CD14-positive monocyte (primary cell): Measurements from ENCODE around the gene NGLY1. TPM values are rescaled to one million over a fixed set of nuclear protein-coding genes. Genes with fewer than 3 reads are reported as not detected.

Experiments used
- DNase-seq, 3 donors: peaks; one replicate each; pipeline ENCODE4 v3.0.0-alpha.2; 2011 to 2022
- H2AFZ ChIP-seq: 2 replicates; pipeline ENCODE4 v1.6.0; 2012; ENCODE audit warnings: mild to moderate bottlenecking, low read depth, low read length, inconsistent platforms; ENCODE audit not compliant: insufficient read depth, poor library complexity, severe bottlenecking
- H3K27ac ChIP-seq, 2 donors: 1 replicate in 1 of 2; 2 replicates in 1 of 2; pipeline ENCODE4 v1.5.1; 2012 to 2013; ENCODE audit warnings: low read length in 2 of 2, control low read depth in 1 of 2, inconsistent platforms in 1 of 2, low read depth in 1 of 2, mild to moderate bottlenecking in 1 of 2
- H3K27me3 ChIP-seq, 2 donors: one replicate each; pipeline versions ENCODE4 v1.6.0 to v1.6.1; 2011 to 2013; ENCODE audit warnings: low read length in 2 of 2; ENCODE audit not compliant: control insufficient read depth in 2 of 2, insufficient read depth in 2 of 2
- H3K36me3 ChIP-seq, 2 donors: replicated peaks in 1 of 2; 1 replicate in 1 of 2; 2 replicates in 1 of 2; pipeline versions ENCODE4 v1.5.1 to v1.6.1; 2012 to 2013; ENCODE audit warnings: low read length in 2 of 2, control low read depth in 1 of 2, inconsistent platforms in 1 of 2, mild to moderate bottlenecking in 1 of 2; ENCODE audit not compliant: insufficient read depth in 2 of 2, control insufficient read depth in 1 of 2
- H3K4me1 ChIP-seq, 2 donors: 1 replicate in 1 of 2; 2 replicates in 1 of 2; pipeline versions ENCODE4 v1.5.1 to v1.6.1; 2012 to 2013; ENCODE audit warnings: low read length in 2 of 2, control low read depth in 1 of 2, inconsistent platforms in 1 of 2, mild to moderate bottlenecking in 1 of 2, moderate library complexity in 1 of 2; ENCODE audit not compliant: insufficient read depth in 2 of 2, control insufficient read depth in 1 of 2
- H3K4me2 ChIP-seq: replicated peaks from 2 replicates; pipeline ENCODE3; 2012; ENCODE audit warnings: low read length, moderate library complexity, mild to moderate bottlenecking; ENCODE audit not compliant: poor library complexity, severe bottlenecking; ENCODE audit errors: extremely low read depth
- H3K4me3 ChIP-seq, 3 experiments: fragments of 200-600 bp in 1 of 3; sonication (generic) in 1 of 3; replicated peaks in 1 of 3; 1 replicate in 2 of 3; 2 replicates in 1 of 3; pipeline ENCODE4 v1.5.1; 2011 to 2013; ENCODE audit warnings: low read length in 3 of 3, mild to moderate bottlenecking in 3 of 3, control low read depth in 2 of 3, low read depth in 2 of 3, inconsistent platforms in 1 of 3, moderate library complexity in 1 of 3
- H3K79me2 ChIP-seq: 2 replicates; pipeline ENCODE4 v1.6.0; 2012; ENCODE audit warnings: mild to moderate bottlenecking, control low read depth, inconsistent platforms, low read length, moderate library complexity; ENCODE audit not compliant: insufficient read depth
- H3K9ac ChIP-seq: 2 replicates; pipeline ENCODE4 v1.6.0; 2017; ENCODE audit warnings: low read length, mild to moderate bottlenecking; ENCODE audit not compliant: insufficient read depth, poor library complexity, severe bottlenecking
- H3K9me3 ChIP-seq, 2 donors: replicated peaks in 1 of 2; 1 replicate in 1 of 2; 2 replicates in 1 of 2; pipeline versions ENCODE4 v1.5.1 to v1.6.1; 2012 to 2013; ENCODE audit warnings: low read length in 2 of 2, control low read depth in 1 of 2; ENCODE audit not compliant: control insufficient read depth in 1 of 2, insufficient read depth in 1 of 2
- H4K20me1 ChIP-seq: 2 replicates; pipeline ENCODE4 v1.6.0; 2012; ENCODE audit warnings: mild to moderate bottlenecking, low read length, control low read depth, moderate library complexity; ENCODE audit not compliant: insufficient read depth
- H3K27ac Mint-ChIP-seq, 7 donors: one replicate each; pipeline ENCODE4 v1.8.0; 2020; ENCODE audit warnings: mild to moderate bottlenecking in 7 of 7, mixed read lengths in 7 of 7, moderate library complexity in 6 of 7, inconsistent platforms in 2 of 7
- H3K27me3 Mint-ChIP-seq, 3 donors: one replicate each; pipeline ENCODE4 v1.8.0; 2021 to 2022; ENCODE audit warnings: low read depth in 3 of 3, mild to moderate bottlenecking in 3 of 3, mixed read lengths in 3 of 3, moderate library complexity in 3 of 3, inconsistent platforms in 1 of 3
- H3K36me3 Mint-ChIP-seq, 2 donors: one replicate each; pipeline ENCODE4 v1.8.0; 2020; ENCODE audit warnings: mixed read lengths in 2 of 2, inconsistent platforms in 1 of 2, mild to moderate bottlenecking in 1 of 2
- H3K4me1 Mint-ChIP-seq: one replicate; pipeline ENCODE4 v1.8.0; 2020; ENCODE audit warnings: mild to moderate bottlenecking, mixed read lengths
- H3K4me3 Mint-ChIP-seq, 2 donors: one replicate each; pipeline ENCODE4 v1.8.0; 2020; ENCODE audit warnings: mild to moderate bottlenecking in 2 of 2, mixed read lengths in 2 of 2, moderate library complexity in 1 of 2
- H3K9me3 Mint-ChIP-seq, 7 donors: one replicate each; pipeline ENCODE4 v1.8.0; 2020 to 2022; ENCODE audit warnings: mixed read lengths in 7 of 7, mild to moderate bottlenecking in 6 of 7, moderate library complexity in 6 of 7, inconsistent platforms in 2 of 7
- WGBS: methylation state at CpG from one replicate; pipeline ENCODE4 v1.1.5; 2013; ENCODE audit warnings: missing lambda C conversion rate; ENCODE audit not compliant: insufficient coverage; 5-methylcytosine and 5-hydroxymethylcytosine counted together
- intact Hi-C, 2 donors: fragments of 100-400 bp; cut with micrococcal nuclease; formaldehyde crosslinking; loops; one replicate each; pipeline versions ENCODE4 v1.15.0 to v1.15.1; 2023
- polyA plus RNA-seq, 3 donors: library from polyadenylated mRNA; depleted of rRNA in 1 of 3; unstranded in 2 of 3; stranded (reverse) in 1 of 3; fragments of 300-500 nt in 2 of 3; fragments of >200 nt in 1 of 3; fragmentation: Illumina TruSeq in 2 of 3; gene quantifications; 1 replicate in 2 of 3; 2 replicates in 1 of 3; pipeline ENCODE4 v1.2.3, GENCODE V29; 2012 to 2021
- TF ChIP-seq, protein P1 (sequence below): fragments of 200-600 bp; IDR thresholded peaks from one replicate; pipeline ENCODE4 v1.8.0; 2022; ENCODE audit warnings: antibody characterized with exemption, mild to moderate bottlenecking

Gene NGLY1
- polyA plus RNA-seq, 3 donors: 11.4 to 33.4 (median 29.6) TPM

DNA sequence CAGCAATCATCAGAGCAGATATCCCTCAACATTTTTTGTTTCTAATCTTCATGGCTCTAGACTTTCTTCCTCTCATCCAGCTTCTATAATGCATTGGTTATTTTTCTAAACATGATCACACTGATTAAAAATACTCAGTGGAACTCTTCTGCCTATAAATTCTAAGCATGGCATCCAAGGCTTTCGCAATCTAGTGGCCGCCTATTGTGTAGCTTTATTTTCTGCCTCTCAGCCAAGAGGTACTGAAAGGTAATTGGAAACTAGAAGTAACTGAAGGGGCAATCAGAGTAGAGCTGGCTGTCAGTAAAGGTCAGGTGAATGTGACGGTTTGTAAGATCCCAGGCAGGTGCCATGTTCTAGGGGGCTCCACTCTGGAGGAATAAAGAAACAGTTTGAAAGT lies 40.1 kb upstream of the NGLY1 start:
- intact Hi-C loops: no loop called here
- 75% methylated on average over 3 of the region's 3 CpGs for WGBS
- H3K27me3 ChIP-seq: no peaks in the 10 kb centered on the region
- H3K4me2 ChIP-seq: no peak overlapping the region
- Mint-ChIP-seq H3K4me1 (peaks cover 1% of the 10 kb centered on the region), H3K4me3 (no peak overlapping the region), H3K27ac (no peak overlapping the region), H3K9me3 (no peaks in the 10 kb centered on the region), H3K27me3 (peaks cover 0 to 4% (median 2%) of the 10 kb centered on the region in 3 donors), H3K36me3 (no peaks in the 10 kb centered on the region)
- no peak overlapping the region for H3K4me3 ChIP-seq
- TF ChIP-seq, protein P1, sequence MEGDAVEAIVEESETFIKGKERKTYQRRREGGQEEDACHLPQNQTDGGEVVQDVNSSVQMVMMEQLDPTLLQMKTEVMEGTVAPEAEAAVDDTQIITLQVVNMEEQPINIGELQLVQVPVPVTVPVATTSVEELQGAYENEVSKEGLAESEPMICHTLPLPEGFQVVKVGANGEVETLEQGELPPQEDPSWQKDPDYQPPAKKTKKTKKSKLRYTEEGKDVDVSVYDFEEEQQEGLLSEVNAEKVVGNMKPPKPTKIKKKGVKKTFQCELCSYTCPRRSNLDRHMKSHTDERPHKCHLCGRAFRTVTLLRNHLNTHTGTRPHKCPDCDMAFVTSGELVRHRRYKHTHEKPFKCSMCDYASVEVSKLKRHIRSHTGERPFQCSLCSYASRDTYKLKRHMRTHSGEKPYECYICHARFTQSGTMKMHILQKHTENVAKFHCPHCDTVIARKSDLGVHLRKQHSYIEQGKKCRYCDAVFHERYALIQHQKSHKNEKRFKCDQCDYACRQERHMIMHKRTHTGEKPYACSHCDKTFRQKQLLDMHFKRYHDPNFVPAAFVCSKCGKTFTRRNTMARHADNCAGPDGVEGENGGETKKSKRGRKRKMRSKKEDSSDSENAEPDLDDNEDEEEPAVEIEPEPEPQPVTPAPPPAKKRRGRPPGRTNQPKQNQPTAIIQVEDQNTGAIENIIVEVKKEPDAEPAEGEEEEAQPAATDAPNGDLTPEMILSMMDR: no peak
- H4K20me1 ChIP-seq: no peaks in the 10 kb centered on the region
- no peaks in the 10 kb centered on the region for H3K36me3 ChIP-seq
- no peak overlapping the region for H3K27ac ChIP-seq
- H3K79me2 ChIP-seq: no peaks in the 10 kb centered on the region
- H3K9me3 ChIP-seq: no peaks in the 10 kb centered on the region
- no peak overlapping the region for H3K9ac ChIP-seq
- DNase-seq: no peak
- no peaks in the 10 kb centered on the region for H3K4me1 ChIP-seq
- no peak overlapping the region for H2AFZ ChIP-seq

DNA sequence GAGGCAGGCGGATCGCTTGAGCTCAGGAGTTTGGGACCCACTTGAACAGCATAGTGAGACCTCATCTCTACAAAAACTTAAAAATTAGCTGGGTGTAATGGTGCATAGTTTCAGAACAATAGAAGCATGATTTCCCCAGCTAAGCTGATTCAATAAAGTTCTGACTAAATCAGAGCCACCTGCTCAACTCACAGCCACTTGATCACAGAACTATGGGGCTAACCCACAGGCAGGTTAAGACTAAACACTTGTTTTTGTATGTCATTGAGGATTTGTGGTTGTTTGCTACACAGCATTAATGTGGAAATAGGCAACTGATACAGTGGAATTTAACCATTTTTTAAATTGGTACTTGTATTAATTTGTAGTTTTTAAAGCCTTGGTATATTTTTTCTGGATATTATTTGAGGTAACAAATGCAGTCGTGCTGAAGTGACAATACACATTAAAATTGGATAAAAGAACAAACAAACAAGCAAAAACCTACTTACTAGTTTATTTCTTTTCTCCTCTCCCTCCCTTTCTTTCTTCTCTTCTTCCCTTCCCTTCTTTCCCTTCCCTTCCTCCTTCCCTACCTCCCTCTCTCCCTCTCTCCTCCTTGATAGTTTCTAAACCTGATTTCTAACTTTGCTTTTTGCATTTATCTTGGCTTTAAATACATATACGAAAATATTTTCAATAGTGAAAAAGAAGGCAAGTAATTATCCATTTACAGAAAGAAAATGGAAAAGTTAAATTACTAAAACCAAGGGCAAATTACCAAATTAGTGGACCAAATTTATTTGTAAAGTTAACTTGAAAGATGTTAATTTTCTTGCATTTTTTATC lies 38.7 kb upstream of the NGLY1 start:
- H3K4me2 ChIP-seq: no peak overlapping the region
- H3K9me3 ChIP-seq: no peaks in the 10 kb centered on the region
- Mint-ChIP-seq H3K27ac (no peak overlapping the region), H3K27me3 (peaks cover 0 to 4% (median 2%) of the 10 kb centered on the region in 3 donors), H3K36me3 (no peaks in the 10 kb centered on the region), H3K4me3 (no peak overlapping the region), H3K4me1 (peaks cover 1% of the 10 kb centered on the region), H3K9me3 (no peaks in the 10 kb centered on the region)
- no peaks in the 10 kb centered on the region for H3K79me2 ChIP-seq
- no peak for DNase-seq
- H3K4me3 ChIP-seq: no peak overlapping the region
- intact Hi-C loops: no loop called here
- no peak overlapping the region for H3K27ac ChIP-seq
- H2AFZ ChIP-seq: no peak overlapping the region
- no peaks in the 10 kb centered on the region for H3K27me3 ChIP-seq
- TF ChIP-seq, protein P1: no peak
- H3K4me1 ChIP-seq: no peaks in the 10 kb centered on the region
- H3K36me3 ChIP-seq: no peaks in the 10 kb centered on the region
- H4K20me1 ChIP-seq: no peaks in the 10 kb centered on the region
- WGBS: no CpG with 5 or more reads among the region's 4 CpGs
- no peak overlapping the region for H3K9ac ChIP-seq
